ENCODE measurements around the gene WAC. TPM values are rescaled to one million over a fixed set of nuclear protein-coding genes. Genes with fewer than 3 reads are reported as not detected.
"Not testable (repeated sequence)": the region's sequence is repeated elsewhere in the genome, so short reads cannot be mapped to it uniquely, and the experiment has no call there.

Gene WAC
- total and polyA plus RNA-seq, 5 donors from 2014 or later = 80.5 to 205 (median 91.6) TPM

DNA sequence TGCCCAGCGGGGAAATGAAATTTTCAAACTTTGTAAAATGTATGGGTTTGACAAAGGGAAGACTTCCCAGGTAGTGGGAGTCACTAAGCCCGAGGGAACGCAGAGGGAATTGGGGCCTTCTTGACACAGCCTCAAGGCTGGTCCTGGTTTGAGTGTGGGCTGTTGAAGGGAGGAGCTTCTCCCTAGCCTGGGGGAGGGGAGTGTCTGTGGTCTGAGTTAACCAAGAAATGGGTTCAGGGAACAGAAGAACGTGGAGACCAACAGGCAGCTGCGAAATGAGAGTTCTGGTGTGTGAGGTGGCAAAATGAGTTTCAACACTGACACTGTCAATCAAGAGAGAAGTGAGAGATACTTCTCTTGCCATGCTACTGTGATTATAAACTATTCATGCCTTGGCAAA lies 111.7 kb downstream of the WAC start:
- Mint-ChIP-seq H3K4me1 (no peaks in the 10 kb centered on the region), H3K36me3 (no peaks in the 10 kb centered on the region), H3K27me3 (peaks cover 23% of the 10 kb centered on the region), H3K9me3 (peaks cover 0 to 4% (median 0%) of the 10 kb centered on the region in 7 donors), H3K4me3 (no peak overlapping the region), H3K27ac (no peak overlapping the region)
- Histone ChIP-seq H3K36me3 (ENCODE audit: control insufficient read depth, insufficient read depth, low read length) (no peaks in the 10 kb centered on the region), H3K9me3 (ENCODE audit: control insufficient read depth in 2 of 2, low read length in 2 of 2) (no peaks in the 10 kb centered on the region), H3K27ac (ENCODE audit: insufficient read depth, low read length, poor library complexity, severe bottlenecking) (no peak overlapping the region), H3K27me3 (ENCODE audit: control insufficient read depth, insufficient read depth, low read length) (no peaks in the 10 kb centered on the region), H3K4me1 (ENCODE audit: control insufficient read depth, insufficient read depth, low read length, poor library complexity, severe bottlenecking) (no peaks in the 10 kb centered on the region), H3K4me3 (ENCODE audit: low read depth, low read length) (no peak overlapping the region)
- DNase-seq = no peak
- ATAC-seq (ENCODE audit: low read depth in 2 of 2) = no peak

GRCh38 chr10:28652106-28652505 lies 119.2 kb downstream of the WAC start:
- Mint-ChIP-seq H3K9me3 (no peaks in the 10 kb centered on the region), H3K27ac (no peak overlapping the region), H3K27me3 (peaks cover 14% of the 10 kb centered on the region), H3K4me3 (no peak overlapping the region), H3K4me1 (no peaks in the 10 kb centered on the region), H3K36me3 (no peaks in the 10 kb centered on the region)
- DNase-seq = no peak
- no peak for ATAC-seq (ENCODE audit: low read depth in 2 of 2)
- no peaks in the 10 kb centered on the region for H3K27me3 ChIP-seq (ENCODE audit: control insufficient read depth, insufficient read depth, low read length)
- H3K27ac ChIP-seq (ENCODE audit: insufficient read depth, low read length, poor library complexity, severe bottlenecking) = no peak overlapping the region
- no peaks in the 10 kb centered on the region for H3K36me3 ChIP-seq (ENCODE audit: control insufficient read depth, insufficient read depth, low read length)
- H3K4me1 ChIP-seq (ENCODE audit: control insufficient read depth, insufficient read depth, low read length, poor library complexity, severe bottlenecking) = no peaks in the 10 kb centered on the region
- no peak overlapping the region for H3K4me3 ChIP-seq (ENCODE audit: low read depth, low read length)
- H3K9me3 ChIP-seq (ENCODE audit: control insufficient read depth in 2 of 2, low read length in 2 of 2) = no peaks in the 10 kb centered on the region

DNA sequence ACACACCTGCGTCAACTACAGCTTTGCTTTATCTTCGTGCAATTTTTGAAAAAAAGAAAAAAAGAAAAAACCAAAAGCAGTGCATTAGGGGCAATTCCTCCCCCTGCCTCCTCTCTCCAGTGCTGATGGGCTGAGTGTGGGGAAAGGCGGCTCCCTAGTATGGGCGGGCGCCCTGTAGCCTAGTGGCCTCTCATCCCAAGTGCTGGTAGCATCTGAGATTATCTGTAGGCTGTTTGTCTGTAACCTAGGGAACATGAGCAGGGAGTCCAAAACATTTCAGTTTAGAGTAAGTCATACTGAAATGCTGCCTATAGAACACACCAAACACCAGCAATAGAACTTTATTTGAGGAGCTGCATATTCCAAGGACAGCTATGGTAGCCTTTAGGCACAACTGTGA lies 119.8 kb downstream of the WAC start:
- Mint-ChIP-seq H3K27ac (no peak overlapping the region), H3K9me3 (no peaks in the 10 kb centered on the region), H3K4me1 (no peaks in the 10 kb centered on the region), H3K36me3 (no peaks in the 10 kb centered on the region), H3K27me3 (peaks cover 11% of the 10 kb centered on the region), H3K4me3 (no peak overlapping the region)
- Histone ChIP-seq H3K36me3 (ENCODE audit: control insufficient read depth, insufficient read depth, low read length) (no peaks in the 10 kb centered on the region), H3K27me3 (ENCODE audit: control insufficient read depth, insufficient read depth, low read length) (no peaks in the 10 kb centered on the region), H3K4me1 (ENCODE audit: control insufficient read depth, insufficient read depth, low read length, poor library complexity, severe bottlenecking) (no peaks in the 10 kb centered on the region), H3K27ac (ENCODE audit: insufficient read depth, low read length, poor library complexity, severe bottlenecking) (no peak overlapping the region), H3K4me3 (ENCODE audit: low read depth, low read length) (no peak overlapping the region), H3K9me3 (ENCODE audit: control insufficient read depth in 2 of 2, low read length in 2 of 2) (no peaks in the 10 kb centered on the region)
- no peak for DNase-seq
- ATAC-seq (ENCODE audit: low read depth in 2 of 2) = no peak

DNA sequence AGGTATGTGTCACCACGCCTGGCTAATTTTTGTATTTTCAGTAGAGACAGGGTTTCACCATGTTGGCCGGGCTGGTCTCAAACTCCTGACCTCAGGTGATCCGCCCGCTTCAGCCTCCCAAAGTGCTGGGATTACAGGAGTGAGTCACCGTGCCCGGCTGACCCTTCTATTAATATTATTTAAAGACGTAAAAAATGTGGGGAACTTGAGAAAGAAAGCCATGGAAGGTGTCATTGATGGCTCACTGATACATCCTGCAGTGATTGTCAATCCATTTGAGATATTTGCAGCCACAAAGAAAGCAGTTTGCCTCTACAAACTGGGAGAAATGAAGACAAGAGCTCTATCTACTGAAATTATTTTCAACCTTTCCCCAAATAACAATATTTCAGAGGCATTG lies 125.9 kb downstream of the WAC start:
- H3K4me3 Mint-ChIP-seq; H3K4me1 ChIP-seq (ENCODE audit: control insufficient read depth, insufficient read depth, low read length, poor library complexity, severe bottlenecking); ATAC-seq (ENCODE audit: low read depth in 2 of 2); H3K36me3 Mint-ChIP-seq; H3K9me3 ChIP-seq (ENCODE audit: control insufficient read depth in 2 of 2, low read length in 2 of 2); H3K36me3 ChIP-seq (ENCODE audit: control insufficient read depth, insufficient read depth, low read length); H3K9me3 Mint-ChIP-seq; H3K4me3 ChIP-seq (ENCODE audit: low read depth, low read length); H3K4me1 Mint-ChIP-seq; DNase-seq; H3K27me3 ChIP-seq (ENCODE audit: control insufficient read depth, insufficient read depth, low read length); H3K27ac ChIP-seq (ENCODE audit: insufficient read depth, low read length, poor library complexity, severe bottlenecking); H3K27me3 Mint-ChIP-seq; H3K27ac Mint-ChIP-seq: not testable (repeated sequence)

DNA sequence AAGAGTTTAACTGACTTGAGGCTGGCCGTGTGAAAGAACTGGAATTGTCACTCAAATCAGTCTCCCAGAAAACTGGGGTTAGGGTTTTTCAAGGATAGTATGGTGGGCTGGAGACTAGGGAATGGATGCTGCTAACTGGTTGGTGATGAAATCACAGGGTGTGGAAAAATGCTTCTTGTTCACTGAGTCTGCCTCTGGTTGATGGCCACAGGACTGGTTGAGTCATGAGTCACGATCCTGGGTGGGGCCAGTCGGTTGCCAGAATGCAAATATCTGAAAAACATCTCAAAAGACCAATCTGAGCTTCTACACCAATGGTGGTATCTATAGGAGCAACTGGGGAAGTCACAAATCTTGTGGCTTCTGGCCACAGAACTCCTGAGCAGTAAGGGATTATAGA lies 128.1 kb downstream of the WAC start:
- no peak overlapping the region for H3K4me3 ChIP-seq (ENCODE audit: low read depth, low read length)
- no peaks in the 10 kb centered on the region for H3K4me1 Mint-ChIP-seq
- no peaks in the 10 kb centered on the region for H3K9me3 Mint-ChIP-seq
- DNase-seq = no peak
- no peaks in the 10 kb centered on the region for H3K36me3 Mint-ChIP-seq
- peaks cover 5% of the 10 kb centered on the region for H3K27me3 ChIP-seq (ENCODE audit: control insufficient read depth, insufficient read depth, low read length)
- ATAC-seq (ENCODE audit: low read depth in 2 of 2) = no peak
- H3K27ac Mint-ChIP-seq = peak overlapping the region in 1 of 3 donors; percentile 29
- H3K27ac ChIP-seq (ENCODE audit: insufficient read depth, low read length, poor library complexity, severe bottlenecking) = no peak overlapping the region
- H3K36me3 ChIP-seq (ENCODE audit: control insufficient read depth, insufficient read depth, low read length) = no peaks in the 10 kb centered on the region
- no peaks in the 10 kb centered on the region for H3K4me1 ChIP-seq (ENCODE audit: control insufficient read depth, insufficient read depth, low read length, poor library complexity, severe bottlenecking)
- H3K9me3 ChIP-seq (ENCODE audit: control insufficient read depth in 2 of 2, low read length in 2 of 2) = no peaks in the 10 kb centered on the region
- no peak overlapping the region for H3K4me3 Mint-ChIP-seq
- H3K27me3 Mint-ChIP-seq = peaks cover 21% of the 10 kb centered on the region

- Mint-ChIP-seq H3K4me1 (peaks cover 0 to 11% (median 6%) of the 10 kb centered on the region in 4 donors), H3K9me3 (no peaks in the 10 kb centered on the region), H3K27ac (no peak overlapping the region), H3K4me3 (no peak overlapping the region), H3K36me3 (no peaks in the 10 kb centered on the region), H3K27me3 (peaks cover 40% of the 10 kb centered on the region)
- Histone ChIP-seq H3K27me3 (ENCODE audit: control insufficient read depth, insufficient read depth, low read length) (peaks cover 14% of the 10 kb centered on the region), H3K4me3 (ENCODE audit: low read depth, low read length) (no peak overlapping the region), H3K4me1 (ENCODE audit: control insufficient read depth, insufficient read depth, low read length, poor library complexity, severe bottlenecking) (peaks cover 7% of the 10 kb centered on the region), H3K36me3 (ENCODE audit: control insufficient read depth, insufficient read depth, low read length) (no peaks in the 10 kb centered on the region), H3K9me3 (ENCODE audit: control insufficient read depth in 2 of 2, low read length in 2 of 2) (no peaks in the 10 kb centered on the region), H3K27ac (ENCODE audit: insufficient read depth, low read length, poor library complexity, severe bottlenecking) (no peak overlapping the region)
- peak; percentile 72 to 79 for ATAC-seq (ENCODE audit: low read depth in 2 of 2)
- DNase-seq = peak; percentile 32 to 67 (median 55)
Observed at GRCh38 chr10:28663576-28664368, 130.9 kb downstream of the WAC start.

GRCh38 chr10:28664369-28664740 lies 131.4 kb downstream of the WAC start:
- DNase-seq (no peak), ATAC-seq (ENCODE audit: low read depth in 2 of 2) (no peak)
- peaks cover 17% of the 10 kb centered on the region for H3K27me3 ChIP-seq (ENCODE audit: control insufficient read depth, insufficient read depth, low read length)
- peaks cover 10% of the 10 kb centered on the region for H3K4me1 ChIP-seq (ENCODE audit: control insufficient read depth, insufficient read depth, low read length, poor library complexity, severe bottlenecking)
- peaks cover 0 to 17% (median 12%) of the 10 kb centered on the region in 4 donors for H3K4me1 Mint-ChIP-seq
- no peak overlapping the region for H3K27ac Mint-ChIP-seq
- H3K27me3 Mint-ChIP-seq = peaks cover 46% of the 10 kb centered on the region
- H3K9me3 Mint-ChIP-seq = no peaks in the 10 kb centered on the region
- no peak overlapping the region for H3K4me3 ChIP-seq (ENCODE audit: low read depth, low read length)
- no peak overlapping the region for H3K27ac ChIP-seq (ENCODE audit: insufficient read depth, low read length, poor library complexity, severe bottlenecking)
- no peak overlapping the region for H3K4me3 Mint-ChIP-seq
- no peaks in the 10 kb centered on the region for H3K9me3 ChIP-seq (ENCODE audit: control insufficient read depth in 2 of 2, low read length in 2 of 2)
- no peaks in the 10 kb centered on the region for H3K36me3 Mint-ChIP-seq
- no peaks in the 10 kb centered on the region for H3K36me3 ChIP-seq (ENCODE audit: control insufficient read depth, insufficient read depth, low read length)
